Tibial nerve (tissue), 4 donors: ENCODE measurements around the gene DDB1. TPM values are rescaled to one million over a fixed set of nuclear protein-coding genes. Genes with fewer than 3 reads are reported as not detected.

Source experiments
- DNase-seq, 2 donors: peaks; one replicate each; pipeline ENCODE4 v3.0.0-alpha.2; 2019; ENCODE audit warnings: low spot score in 2 of 2
- H3K27ac ChIP-seq, 4 donors: fragments of 200-600 bp; sonication (generic) in 3 of 4; one replicate each; pipeline ENCODE4 v1.5.1; 2017 to 2019; ENCODE audit warnings: mild to moderate bottlenecking in 1 of 4
- H3K27me3 ChIP-seq, 2 donors: fragments of 200-600 bp; sonication (generic) in 1 of 2; one replicate each; pipeline versions ENCODE4 v1.5.1 to v1.6.0; 2017 to 2019
- H3K36me3 ChIP-seq, 3 donors: fragments of 200-600 bp; sonication (generic); one replicate each; pipeline ENCODE4 v1.5.1; 2018 to 2019
- H3K4me1 ChIP-seq, 4 donors: fragments of 200-600 bp; sonication (generic) in 3 of 4; one replicate each; pipeline ENCODE4 v1.5.1; 2017 to 2019
- H3K4me3 ChIP-seq, 4 donors: fragments of 200-600 bp; sonication (generic) in 3 of 4; one replicate each; pipeline ENCODE4 v1.5.1; 2017 to 2019; ENCODE audit warnings: mild to moderate bottlenecking in 1 of 4, moderate library complexity in 1 of 4
- H3K9me3 ChIP-seq, 4 donors: fragments of 200-600 bp; sonication (generic) in 3 of 4; one replicate each; pipeline ENCODE4 v1.5.1; 2017 to 2019
- CTCF ChIP-seq, 5 experiments: fragments of 200-600 bp in 3 of 5; fragments of 450-650 bp in 2 of 5; sonication (generic) in 3 of 5; IDR thresholded peaks; one replicate each; pipeline ENCODE4 v1.5.1; 2016 to 2019; ENCODE audit warnings: antibody characterized with exemption in 5 of 5, mild to moderate bottlenecking in 3 of 5, moderate library complexity in 2 of 5
- EP300 ChIP-seq, 2 donors: sonication (generic); formaldehyde crosslinking; IDR thresholded peaks; one replicate each; pipeline ENCODE4 v1.6.1; 2017; ENCODE audit warnings: antibody characterized with exemption in 2 of 2, mild to moderate bottlenecking in 1 of 2
- POLR2A ChIP-seq, 2 donors: fragments of 450-650 bp; IDR thresholded peaks; one replicate each; pipeline ENCODE4 v1.6.1; 2017; ENCODE audit warnings: antibody characterized with exemption in 2 of 2, mild to moderate bottlenecking in 2 of 2, moderate library complexity in 2 of 2
- WGBS, 2 donors: methylation state at CpG; one replicate each; pipeline ENCODE4 v1.1.5; 2018; 5-methylcytosine and 5-hydroxymethylcytosine counted together
- total RNA-seq, 4 donors: library from RNA; depleted of rRNA; stranded (reverse); fragments of >200 nt; gene quantifications; one replicate each; pipeline ENCODE4 v1.1.0, GENCODE V29; 2016

Gene DDB1
- total RNA-seq, 4 donors from 2014 or later = 100 to 138 (median 113) TPM

GRCh38 chr11:61359516-61359915 is 26.6 kb upstream of the DDB1 start:
- Histone ChIP-seq H3K36me3 (peaks cover 0 to 28% (median 4%) of the 10 kb centered on the region in 3 donors), H3K4me3 (no peak overlapping the region), H3K27ac (peak overlapping the region in 1 of 4 donors; percentile 49), H3K27me3 (no peaks in the 10 kb centered on the region), H3K9me3 (no peaks in the 10 kb centered on the region), H3K4me1 (peaks cover 0 to 38% (median 19%) of the 10 kb centered on the region in 4 donors)
- no peak for DNase-seq
- TF ChIP-seq EP300 (IDR thresholded peaks at IDR 0.05) = no peak
- no peak for TF ChIP-seq POLR2A (IDR thresholded peaks at IDR 0.05)
- TF ChIP-seq CTCF (IDR thresholded peaks at IDR 0.05) = no peak
- 87 to 92% methylated on average over 6 of the region's 6 CpGs for WGBS, 2 donors

GRCh38 chr11:61358566-61358965 is 25.7 kb upstream of the DDB1 start:
- no peak for DNase-seq
- peaks cover 0 to 36% (median 21%) of the 10 kb centered on the region in 4 donors for H3K4me1 ChIP-seq
- peaks cover 0 to 30% (median 3%) of the 10 kb centered on the region in 3 donors for H3K36me3 ChIP-seq
- no peaks in the 10 kb centered on the region for H3K9me3 ChIP-seq
- no peak overlapping the region for H3K27ac ChIP-seq
- TF ChIP-seq EP300 (IDR thresholded peaks at IDR 0.05) (no peak), POLR2A (IDR thresholded peaks at IDR 0.05) (no peak), CTCF (IDR thresholded peaks at IDR 0.05) (no peak)
- H3K4me3 ChIP-seq = no peak overlapping the region
- 96% methylated on average over 11 of the region's 11 CpGs for WGBS, 2 donors
- no peaks in the 10 kb centered on the region for H3K27me3 ChIP-seq

GRCh38 chr11:61357894-61358239 is 25.0 kb upstream of the DDB1 start:
- Histone ChIP-seq H3K27me3 (no peaks in the 10 kb centered on the region), H3K4me1 (peaks cover 0 to 29% (median 16%) of the 10 kb centered on the region in 4 donors), H3K4me3 (no peak overlapping the region), H3K9me3 (no peaks in the 10 kb centered on the region), H3K36me3 (peaks cover 0 to 37% (median 5%) of the 10 kb centered on the region in 3 donors), H3K27ac (no peak overlapping the region)
- no peak for DNase-seq
- WGBS, 2 donors = 88 to 98% methylated on average over 6 of the region's 6 CpGs
- TF ChIP-seq CTCF (IDR thresholded peaks at IDR 0.05) = no peak
- TF ChIP-seq EP300 (IDR thresholded peaks at IDR 0.05) = no peak
- TF ChIP-seq POLR2A (IDR thresholded peaks at IDR 0.05) = no peak

GRCh38 chr11:61357233-61357893 is 24.5 kb upstream of the DDB1 start:
- Histone ChIP-seq H3K4me1 (peaks cover 0 to 26% (median 14%) of the 10 kb centered on the region in 4 donors), H3K27ac (peak overlapping the region in 1 of 4 donors; percentile 64), H3K36me3 (peaks cover 0 to 42% (median 5%) of the 10 kb centered on the region in 3 donors), H3K27me3 (no peaks in the 10 kb centered on the region), H3K4me3 (no peak overlapping the region), H3K9me3 (no peaks in the 10 kb centered on the region)
- WGBS, 2 donors = 81 to 92% methylated on average over 9 of the region's 9 CpGs
- DNase-seq = no peak
- TF ChIP-seq CTCF (IDR thresholded peaks at IDR 0.05) (no peak), POLR2A (IDR thresholded peaks at IDR 0.05) (no peak), EP300 (IDR thresholded peaks at IDR 0.05) (no peak)

- Histone ChIP-seq H3K4me3 (no peak overlapping the region), H3K9me3 (no peaks in the 10 kb centered on the region), H3K27me3 (no peaks in the 10 kb centered on the region), H3K36me3 (peaks cover 0 to 49% (median 7%) of the 10 kb centered on the region in 3 donors), H3K4me1 (peaks cover 0 to 26% (median 14%) of the 10 kb centered on the region in 4 donors), H3K27ac (peak overlapping the region in 1 of 4 donors; percentile 47)
- WGBS, 2 donors = 90 to 97% methylated on average over 4 of the region's 4 CpGs
- no peak for DNase-seq
- TF ChIP-seq POLR2A (IDR thresholded peaks at IDR 0.05) = no peak
- TF ChIP-seq CTCF (IDR thresholded peaks at IDR 0.05) = no peak
- TF ChIP-seq EP300 (IDR thresholded peaks at IDR 0.05) = no peak
These were observed 23.8 kb upstream of the DDB1 start for GRCh38 chr11:61356706-61357105.
